Stimulated activated memory B cell treated with anti-CD40 and anti-IgM and Interleukin-4, amounts not matched to agents 10 μg/mL and 1 μg/mL and 100 μg/mL, for 72 hours (primary cell): Measurements from ENCODE around the gene TEDC2.
A peak's percentile ranks its signal among the peaks of the same experiment; 100 is the strongest.

Experiments
- ATAC-seq: fragments of 150-1000 bp; cut with Tn5 transposase; 2 replicates; pipeline ENCODE4 v1.10.0; 2021
- H3K27ac Mint-ChIP-seq: one replicate; pipeline ENCODE4 v1.8.0; 2022; ENCODE audit warnings: mild to moderate bottlenecking, mixed read lengths
- H3K27me3 Mint-ChIP-seq: one replicate; pipeline ENCODE4 v1.8.0; 2022; ENCODE audit warnings: mixed read lengths
- H3K36me3 Mint-ChIP-seq: one replicate; pipeline ENCODE4 v1.8.0; 2022; ENCODE audit warnings: mixed read lengths
- H3K4me1 Mint-ChIP-seq: one replicate; pipeline ENCODE4 v1.8.0; 2022; ENCODE audit warnings: mixed read lengths
- H3K4me3 Mint-ChIP-seq: one replicate; pipeline ENCODE4 v1.8.0; 2022; ENCODE audit warnings: mild to moderate bottlenecking, moderate library complexity, mixed read lengths
- H3K9me3 Mint-ChIP-seq: one replicate; pipeline ENCODE4 v1.8.0; 2022; ENCODE audit warnings: mixed read lengths

The TEDC2 gene

DNA sequence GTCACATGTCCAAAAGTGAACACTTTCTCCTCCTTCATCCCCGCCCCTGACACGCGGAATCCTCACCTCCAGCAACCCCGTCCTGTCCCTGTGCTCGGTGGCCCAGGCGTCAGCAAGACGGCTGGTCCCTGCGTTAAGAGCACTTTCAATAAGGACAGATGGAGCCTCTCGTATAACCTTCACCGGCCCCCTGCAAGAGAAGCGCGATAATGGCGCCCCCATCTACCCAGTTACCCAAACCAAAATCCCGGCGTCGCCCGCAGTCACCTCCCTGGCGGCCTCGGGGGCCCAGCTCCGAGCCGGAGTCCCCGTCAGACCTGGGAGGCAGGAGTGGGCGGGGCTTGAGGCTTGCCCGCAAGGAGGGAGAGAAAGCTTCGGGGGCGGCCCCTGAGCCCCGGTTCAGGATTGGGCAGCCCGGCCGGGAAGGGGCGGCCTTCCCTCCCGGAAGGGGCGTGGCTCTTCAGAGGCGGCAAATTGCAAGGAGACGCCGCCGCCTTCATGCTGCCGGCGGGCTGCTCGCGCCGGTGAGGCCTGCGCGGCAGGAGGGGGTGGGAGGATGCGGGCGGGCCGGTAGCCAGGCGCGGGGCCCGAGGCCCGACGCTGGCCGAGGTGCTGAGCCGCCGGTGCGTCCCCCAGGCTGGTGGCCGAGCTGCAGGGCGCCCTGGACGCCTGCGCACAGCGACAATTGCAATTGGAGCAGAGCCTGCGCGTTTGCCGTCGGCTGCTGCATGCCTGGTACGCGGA is at the start of gene TEDC2:
TSS of gene TEDC2 (plus strand) at position 463 of the 744 bp plus-strand sequence. CDS start at position 499, 36 bp downstream.
- peaks cover 11% of the 10 kb centered on the region for H3K4me1 Mint-ChIP-seq
- H3K27ac Mint-ChIP-seq, result peak within 1 kb of the TSS; percentile 46
- peak within 1 kb of the TSS; percentile 82 for H3K4me3 Mint-ChIP-seq
- ATAC-seq, result peak; percentile 96
- no peaks in the 10 kb centered on the region for H3K9me3 Mint-ChIP-seq
- H3K27me3 Mint-ChIP-seq, result no peaks in the 10 kb centered on the region
- H3K36me3 Mint-ChIP-seq, result peaks cover 13% of the 10 kb centered on the region

DNA sequence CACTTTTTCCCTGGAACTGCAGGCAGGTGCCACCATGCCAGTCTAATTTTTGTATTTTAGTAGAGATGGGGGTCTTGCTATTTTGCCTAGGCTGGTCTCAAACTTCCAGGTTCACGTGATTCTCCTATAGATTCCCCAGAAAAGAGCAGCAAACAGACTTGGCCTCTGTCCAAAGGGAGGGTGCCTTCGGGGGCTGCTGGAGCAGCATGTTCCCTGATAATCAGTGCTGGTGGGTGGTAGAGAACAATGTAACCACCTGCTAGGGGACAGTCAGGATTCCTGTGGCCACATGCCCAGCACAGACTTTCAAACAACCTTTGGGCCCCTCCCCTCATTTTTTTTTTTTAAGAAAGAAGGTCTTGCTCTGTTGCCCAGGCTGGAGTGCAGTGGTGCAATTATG is 44.8 kb upstream of the TEDC2 start:
- Mint-ChIP-seq H3K27ac (no peak overlapping the region), H3K4me3 (no peak overlapping the region), H3K36me3 (no peaks in the 10 kb centered on the region), H3K27me3 (peaks cover 38% of the 10 kb centered on the region), H3K4me1 (no peaks in the 10 kb centered on the region), H3K9me3 (no peaks in the 10 kb centered on the region)
- no peak for ATAC-seq

- Mint-ChIP-seq H3K4me1 (no peaks in the 10 kb centered on the region), H3K27me3 (peaks cover 28% of the 10 kb centered on the region), H3K4me3 (no peak overlapping the region), H3K9me3 (no peaks in the 10 kb centered on the region), H3K36me3 (no peaks in the 10 kb centered on the region), H3K27ac (no peak overlapping the region)
- ATAC-seq, result no peak
Observed at GRCh38 chr16:2420035-2420434, 39.9 kb upstream of the TEDC2 start.

- H3K4me3 Mint-ChIP-seq, result no peak overlapping the region
- no peaks in the 10 kb centered on the region for H3K9me3 Mint-ChIP-seq
- H3K27ac Mint-ChIP-seq, result no peak overlapping the region
- ATAC-seq, result no peak
- no peaks in the 10 kb centered on the region for H3K4me1 Mint-ChIP-seq
- peaks cover 8% of the 10 kb centered on the region for H3K27me3 Mint-ChIP-seq
- no peaks in the 10 kb centered on the region for H3K36me3 Mint-ChIP-seq
Observed at GRCh38 chr16:2422123-2422867, 37.6 kb upstream of the TEDC2 start.

GRCh38 chr16:2424061-2425007 is 35.6 kb upstream of the TEDC2 start:
- H3K4me1 Mint-ChIP-seq, result peaks cover 7% of the 10 kb centered on the region
- H3K9me3 Mint-ChIP-seq, result no peaks in the 10 kb centered on the region
- no peaks in the 10 kb centered on the region for H3K27me3 Mint-ChIP-seq
- ATAC-seq, result no peak
- H3K27ac Mint-ChIP-seq, result no peak overlapping the region
- H3K36me3 Mint-ChIP-seq, result no peaks in the 10 kb centered on the region
- H3K4me3 Mint-ChIP-seq, result no peak overlapping the region

DNA sequence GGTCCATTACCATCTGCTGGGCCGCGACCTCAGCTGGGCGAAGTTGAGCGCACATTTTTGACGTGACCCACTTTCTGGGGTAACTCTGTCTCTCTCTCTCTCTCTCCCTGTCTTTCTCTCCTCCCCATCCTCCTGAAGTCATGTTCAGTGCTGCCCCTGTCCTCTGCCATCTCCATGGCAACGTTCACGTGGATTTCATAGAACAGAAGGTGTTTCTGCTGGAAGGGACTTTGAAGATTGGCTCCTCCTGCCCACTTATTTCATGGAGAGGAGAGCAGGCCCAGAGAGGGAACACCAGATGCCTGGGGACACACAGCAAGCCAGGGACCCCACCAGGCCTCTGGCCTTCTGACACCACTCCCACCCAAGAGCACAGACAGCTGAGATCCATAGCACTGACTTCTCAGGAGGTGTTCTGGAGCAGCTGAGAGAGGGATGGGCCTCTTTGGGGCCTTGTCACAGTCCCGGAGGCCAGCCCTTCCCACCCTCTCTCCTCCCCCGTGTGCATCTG is 34.8 kb upstream of the TEDC2 start:
- Mint-ChIP-seq H3K4me3 (no peak overlapping the region), H3K27ac (no peak overlapping the region), H3K27me3 (no peaks in the 10 kb centered on the region), H3K4me1 (peaks cover 12% of the 10 kb centered on the region), H3K36me3 (no peaks in the 10 kb centered on the region), H3K9me3 (no peaks in the 10 kb centered on the region)
- ATAC-seq, result no peak

DNA sequence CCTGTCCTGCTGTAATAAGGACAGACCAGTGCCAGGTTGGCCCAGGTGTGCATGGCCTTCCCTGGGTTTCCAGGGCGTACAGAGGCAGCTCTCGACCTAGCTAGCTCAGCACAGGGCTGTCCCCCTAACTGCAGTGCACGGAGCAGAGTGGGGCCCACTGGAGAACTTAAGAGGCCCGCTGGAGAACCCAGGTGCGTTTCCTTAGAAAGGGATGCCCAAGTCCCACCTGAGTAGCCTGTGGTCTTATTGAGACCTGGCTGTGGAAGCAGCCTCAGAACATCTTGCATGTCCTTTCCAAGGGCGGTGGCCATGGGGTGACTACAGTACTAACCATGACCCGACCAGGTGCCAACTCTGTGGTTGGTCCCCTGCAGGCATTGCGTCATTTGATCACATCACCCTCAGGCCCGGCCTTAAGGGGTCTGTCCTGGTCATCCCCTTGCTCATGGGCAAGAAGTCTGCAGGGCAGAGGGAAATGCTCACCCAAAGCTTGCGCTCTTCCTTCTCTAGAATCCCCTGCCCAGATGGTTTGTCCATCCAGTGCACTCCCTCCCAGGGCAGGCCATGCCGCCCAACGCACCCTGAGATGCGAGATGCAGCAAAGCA is 34.0 kb upstream of the TEDC2 start:
- Mint-ChIP-seq H3K27me3 (no peaks in the 10 kb centered on the region), H3K4me1 (peaks cover 19% of the 10 kb centered on the region), H3K36me3 (no peaks in the 10 kb centered on the region), H3K9me3 (no peaks in the 10 kb centered on the region), H3K27ac (no peak overlapping the region), H3K4me3 (no peak overlapping the region)
- ATAC-seq, result no peak

DNA sequence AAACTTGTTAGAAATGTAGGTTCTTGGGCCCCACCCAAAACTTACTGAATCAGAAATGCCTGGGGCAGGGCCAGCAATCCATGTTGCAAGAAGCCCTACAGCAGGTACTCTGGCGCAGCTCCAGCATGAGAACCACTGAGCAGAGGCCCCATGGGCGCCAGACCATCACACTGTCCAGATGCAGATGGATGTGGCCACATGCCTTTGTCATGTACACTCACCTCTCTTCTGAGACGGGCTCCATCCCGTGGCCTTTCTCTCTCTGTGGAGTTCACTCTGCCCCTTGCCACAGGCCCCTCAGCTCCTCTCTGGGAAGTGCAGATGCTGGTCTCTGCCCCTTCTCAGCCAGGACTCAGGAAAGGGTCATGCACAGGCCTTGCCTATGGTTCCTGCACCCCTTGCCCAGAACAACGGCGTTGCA is 33.0 kb upstream of the TEDC2 start:
- peaks cover 19% of the 10 kb centered on the region for H3K4me1 Mint-ChIP-seq
- no peaks in the 10 kb centered on the region for H3K9me3 Mint-ChIP-seq
- no peaks in the 10 kb centered on the region for H3K27me3 Mint-ChIP-seq
- no peak for ATAC-seq
- no peak overlapping the region for H3K4me3 Mint-ChIP-seq
- H3K36me3 Mint-ChIP-seq, result no peaks in the 10 kb centered on the region
- no peak overlapping the region for H3K27ac Mint-ChIP-seq

DNA sequence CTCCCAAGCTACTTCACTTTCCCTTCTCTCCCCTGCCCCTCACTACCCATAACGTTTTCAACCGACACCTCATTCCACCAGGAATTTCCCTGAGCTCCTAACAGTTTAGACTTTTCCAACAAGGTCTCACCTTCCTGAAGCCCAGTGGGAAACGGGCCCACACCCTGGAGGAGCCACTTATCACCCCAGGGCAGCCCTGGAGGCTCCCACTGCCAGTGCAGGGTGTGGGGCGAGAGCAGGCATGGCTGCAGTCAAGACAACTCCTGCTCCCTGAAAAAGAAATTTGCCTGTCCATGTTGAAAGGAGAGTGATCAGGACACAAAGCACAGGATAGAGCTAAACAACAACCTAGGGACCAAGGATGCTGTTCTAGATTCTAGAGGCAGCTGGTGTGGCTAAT is 32.4 kb upstream of the TEDC2 start:
- no peaks in the 10 kb centered on the region for H3K9me3 Mint-ChIP-seq
- no peaks in the 10 kb centered on the region for H3K27me3 Mint-ChIP-seq
- H3K27ac Mint-ChIP-seq, result no peak overlapping the region
- H3K4me1 Mint-ChIP-seq, result peaks cover 19% of the 10 kb centered on the region
- no peaks in the 10 kb centered on the region for H3K36me3 Mint-ChIP-seq
- ATAC-seq, result no peak
- peak overlapping the region; percentile 30 for H3K4me3 Mint-ChIP-seq

DNA sequence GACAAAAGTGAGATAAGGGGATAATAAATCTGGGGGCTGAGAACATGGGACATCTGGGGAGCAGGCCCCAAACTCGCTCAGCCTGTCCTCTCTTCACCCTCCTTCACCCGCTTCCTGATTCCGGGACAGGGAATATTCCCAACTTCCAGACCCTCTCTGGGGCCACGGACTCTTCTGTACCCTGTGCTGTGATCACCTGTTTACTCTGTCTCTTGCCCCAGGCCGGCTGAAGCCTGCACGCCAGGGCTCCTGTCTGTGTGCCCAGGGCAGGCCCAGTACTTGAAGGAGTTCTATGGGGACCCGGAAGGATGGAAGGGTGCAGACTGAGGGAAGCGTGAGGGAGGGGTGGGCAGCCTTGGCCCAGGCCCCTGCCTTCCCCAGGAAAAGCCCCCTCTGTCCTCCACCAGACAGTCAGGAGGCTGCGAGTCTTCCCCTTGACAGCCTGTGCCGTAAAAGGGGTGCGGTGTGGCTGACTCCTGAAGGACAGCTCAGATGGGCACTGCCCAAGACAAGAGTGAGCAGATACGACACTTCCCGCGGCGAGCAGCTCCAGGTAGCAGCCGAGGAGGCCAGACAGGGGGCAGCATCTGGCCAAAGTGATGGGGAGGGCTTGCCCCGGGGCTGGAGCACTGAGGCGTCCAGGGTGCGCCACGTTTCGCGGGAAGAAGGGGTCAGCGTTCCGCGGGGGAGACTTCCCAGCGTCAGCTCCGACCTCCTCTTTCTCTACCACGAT is 31.7 kb upstream of the TEDC2 start:
- no peaks in the 10 kb centered on the region for H3K9me3 Mint-ChIP-seq
- H3K27me3 Mint-ChIP-seq, result no peaks in the 10 kb centered on the region
- H3K36me3 Mint-ChIP-seq, result peaks cover 4% of the 10 kb centered on the region
- H3K4me3 Mint-ChIP-seq, result peak overlapping the region; percentile 85
- peak overlapping the region; percentile 83 for H3K27ac Mint-ChIP-seq
- peak; percentile 5 for ATAC-seq
- peaks cover 19% of the 10 kb centered on the region for H3K4me1 Mint-ChIP-seq

- Mint-ChIP-seq H3K9me3 (no peaks in the 10 kb centered on the region), H3K27me3 (no peaks in the 10 kb centered on the region), H3K4me1 (peaks cover 19% of the 10 kb centered on the region), H3K27ac (peak overlapping the region; percentile 83), H3K4me3 (peak overlapping the region; percentile 85), H3K36me3 (peaks cover 9% of the 10 kb centered on the region)
- ATAC-seq, result peak; percentile 60
Observed at GRCh38 chr16:2428784-2429033, 31.2 kb upstream of the TEDC2 start.

GRCh38 chr16:2429034-2429770 is 30.7 kb upstream of the TEDC2 start, which contains the start of gene CCNF:
TSS of gene CCNF (plus strand) at chr16:2429447. CDS start at chr16:2429482, 35 bp downstream.
- Mint-ChIP-seq H3K9me3 (no peaks in the 10 kb centered on the region), H3K4me1 (peaks cover 19% of the 10 kb centered on the region), H3K4me3 (peak within 1 kb of the TSS; percentile 85), H3K27ac (peak within 1 kb of the TSS; percentile 83), H3K27me3 (no peaks in the 10 kb centered on the region), H3K36me3 (peaks cover 9% of the 10 kb centered on the region)
- ATAC-seq, result peak; percentile 97

- no peaks in the 10 kb centered on the region for H3K27me3 Mint-ChIP-seq
- H3K36me3 Mint-ChIP-seq, result peaks cover 15% of the 10 kb centered on the region
- H3K27ac Mint-ChIP-seq, result no peak overlapping the region
- H3K4me3 Mint-ChIP-seq, result peak overlapping the region; percentile 85
- H3K4me1 Mint-ChIP-seq, result peaks cover 19% of the 10 kb centered on the region
- H3K9me3 Mint-ChIP-seq, result no peaks in the 10 kb centered on the region
- no peak for ATAC-seq
Observed at GRCh38 chr16:2429771-2430663, 29.9 kb upstream of the TEDC2 start.
